ENCODE results near the gene RAP1B.
A peak's percentile ranks its signal among the peaks of the same experiment; 100 is the strongest.

Gene RAP1B

DNA sequence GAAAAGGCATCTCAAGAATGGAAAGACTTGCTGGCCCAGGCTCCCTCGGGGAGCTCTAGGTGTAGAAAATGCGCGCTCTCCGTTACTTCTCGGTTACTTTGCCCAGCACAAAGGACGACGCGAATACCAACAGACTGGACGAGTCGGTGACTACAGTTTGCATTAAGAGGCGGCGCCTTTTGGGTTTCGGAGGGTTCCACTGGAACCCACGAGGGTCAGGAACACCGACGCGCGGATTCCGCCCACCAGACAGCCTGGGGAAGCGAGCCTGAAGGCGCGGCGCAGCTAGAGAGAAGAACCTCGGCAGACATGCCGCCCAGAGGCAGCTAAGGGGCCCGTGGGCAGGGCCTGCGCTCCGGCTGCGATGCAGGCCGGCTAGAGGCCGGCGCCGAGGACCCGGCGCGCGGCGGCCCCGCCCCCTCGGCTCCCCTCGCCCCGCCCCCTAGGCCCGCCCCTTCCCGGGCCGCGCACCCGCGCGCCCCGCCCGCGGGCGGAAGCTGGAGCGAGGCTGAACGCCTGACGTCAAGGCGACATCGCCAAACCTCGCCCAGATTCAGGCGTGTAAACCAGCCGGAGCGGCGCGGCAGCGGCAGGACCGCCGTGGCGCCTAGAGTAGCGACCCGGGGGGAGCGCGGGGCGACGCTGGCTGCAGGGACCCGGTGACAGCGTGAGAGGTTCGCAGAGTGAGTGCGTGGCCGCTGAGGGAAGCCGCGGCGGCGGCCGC is at the start of gene RAP1B:
RAP1B (plus strand) TSS at position 530 of the 724 bp plus-strand sequence. CDS start 37,826 bp downstream, outside the sequence.
- Histone ChIP-seq H3K27ac (ENCODE audit: low read depth, low read length) (peak within 1 kb of the TSS; percentile 92), H3K4me3 (ENCODE audit: low read depth, low read length) (peak within 1 kb of the TSS; percentile 84), H3K4me1 (ENCODE audit: control insufficient read depth, insufficient read depth, low read length, unreplicated experiment) (peaks cover 33% of the 10 kb centered on the region), H3K36me3 (ENCODE audit: insufficient read depth, low read length) (0 out of 2 replicates have a peak, but pooled peaks cover 3% of the 10 kb centered on the region), H3K27me3 (ENCODE audit: insufficient read depth, low read length) (no peaks in the 10 kb centered on the region), H3K79me2 (ENCODE audit: control insufficient read depth, insufficient read depth, low read length, unreplicated experiment) (peaks cover 44% of the 10 kb centered on the region), H2AFZ (ENCODE audit: low read length, unreplicated experiment) (peak within 1 kb of the TSS; percentile 89)

DNA sequence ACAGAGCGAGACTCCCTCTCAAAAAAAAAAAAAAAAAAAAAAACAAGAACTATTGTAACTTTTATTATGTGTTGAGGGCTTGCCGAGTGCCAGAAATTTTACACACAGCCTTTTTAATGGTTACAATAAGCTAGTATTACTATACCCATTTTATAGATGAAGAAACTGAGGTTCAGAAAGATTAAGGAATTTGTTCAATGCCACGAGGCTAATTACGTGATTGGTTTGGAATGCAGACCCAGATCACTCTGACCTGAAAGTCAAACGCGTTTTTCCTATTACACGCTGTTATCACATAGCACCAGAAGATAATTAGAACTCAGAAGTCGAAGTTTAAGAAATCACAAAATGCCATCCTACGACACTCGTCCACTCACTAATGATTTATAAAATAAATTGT is 48.9 kb upstream of the RAP1B start:
- no peaks in the 10 kb centered on the region for H3K79me2 ChIP-seq (ENCODE audit: control insufficient read depth, insufficient read depth, low read length, unreplicated experiment)
- H3K36me3 ChIP-seq (ENCODE audit: insufficient read depth, low read length): no peaks in the 10 kb centered on the region
- peaks cover 37% of the 10 kb centered on the region for H3K4me1 ChIP-seq (ENCODE audit: control insufficient read depth, insufficient read depth, low read length, unreplicated experiment)
- no peak overlapping the region for H3K4me3 ChIP-seq (ENCODE audit: low read depth, low read length)
- no peaks in the 10 kb centered on the region for H3K27me3 ChIP-seq (ENCODE audit: insufficient read depth, low read length)
- H2AFZ ChIP-seq (ENCODE audit: low read length, unreplicated experiment): no peak overlapping the region
- H3K27ac ChIP-seq (ENCODE audit: low read depth, low read length): no peak overlapping the region

DNA sequence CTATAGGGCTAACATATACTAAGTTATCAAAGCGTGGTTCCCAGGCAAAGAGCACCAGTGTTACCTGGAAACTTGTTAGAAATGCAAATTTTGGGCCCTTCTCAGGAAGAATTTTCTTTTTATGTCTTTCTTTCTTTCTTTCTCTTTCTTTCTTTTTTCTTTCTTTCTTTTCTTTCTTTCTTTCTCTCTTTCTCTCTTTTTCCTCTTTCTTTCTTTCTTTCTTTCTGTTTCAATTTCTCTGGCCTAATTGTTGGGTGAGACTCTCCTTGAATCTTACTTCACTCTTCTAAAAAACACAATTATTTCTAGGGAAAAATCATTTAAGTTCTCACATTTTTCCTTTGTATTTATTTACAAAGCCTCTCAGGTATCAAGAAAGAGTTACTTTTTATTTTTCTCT is 46.5 kb upstream of the RAP1B start:
- no peaks in the 10 kb centered on the region for H3K79me2 ChIP-seq (ENCODE audit: control insufficient read depth, insufficient read depth, low read length, unreplicated experiment)
- no peak overlapping the region for H3K27ac ChIP-seq (ENCODE audit: low read depth, low read length)
- no peak overlapping the region for H2AFZ ChIP-seq (ENCODE audit: low read length, unreplicated experiment)
- H3K27me3 ChIP-seq (ENCODE audit: insufficient read depth, low read length): no peaks in the 10 kb centered on the region
- peaks cover 21% of the 10 kb centered on the region for H3K4me1 ChIP-seq (ENCODE audit: control insufficient read depth, insufficient read depth, low read length, unreplicated experiment)
- H3K4me3 ChIP-seq (ENCODE audit: low read depth, low read length): no peak overlapping the region
- no peaks in the 10 kb centered on the region for H3K36me3 ChIP-seq (ENCODE audit: insufficient read depth, low read length)

DNA sequence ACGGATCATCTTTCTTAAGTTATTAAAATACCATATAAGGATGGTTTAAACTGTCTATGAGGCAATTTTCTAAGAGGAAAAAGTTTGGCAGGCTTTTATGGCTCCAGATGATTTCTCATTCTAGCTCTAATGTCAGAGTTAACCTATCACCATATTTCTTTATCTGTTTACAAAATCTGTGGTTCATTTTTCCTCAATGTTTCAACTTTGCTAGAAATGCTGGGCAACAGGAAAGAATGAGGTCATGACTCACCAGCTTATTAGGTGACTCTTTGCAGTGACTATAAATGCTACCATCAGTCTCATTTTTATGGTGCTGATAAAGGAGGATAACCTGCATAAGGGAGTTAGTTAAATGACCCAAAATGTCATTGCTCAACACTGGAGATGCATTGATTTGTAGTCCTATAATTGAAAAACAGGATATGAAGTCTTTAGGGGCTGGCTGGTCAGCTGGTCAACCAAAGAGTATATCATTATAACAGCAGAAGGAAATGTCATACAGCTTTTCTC is 45.3 kb upstream of the RAP1B start:
- H2AFZ ChIP-seq (ENCODE audit: low read length, unreplicated experiment): peak overlapping the region; percentile 59
- H3K79me2 ChIP-seq (ENCODE audit: control insufficient read depth, insufficient read depth, low read length, unreplicated experiment): no peaks in the 10 kb centered on the region
- no peak overlapping the region; the same call in 1 of the 2 replicates for H3K4me3 ChIP-seq (ENCODE audit: low read depth, low read length)
- H3K27me3 ChIP-seq (ENCODE audit: insufficient read depth, low read length): no peaks in the 10 kb centered on the region
- no peaks in the 10 kb centered on the region for H3K36me3 ChIP-seq (ENCODE audit: insufficient read depth, low read length)
- peak overlapping the region; percentile 70 for H3K27ac ChIP-seq (ENCODE audit: low read depth, low read length)
- peaks cover 14% of the 10 kb centered on the region for H3K4me1 ChIP-seq (ENCODE audit: control insufficient read depth, insufficient read depth, low read length, unreplicated experiment)

DNA sequence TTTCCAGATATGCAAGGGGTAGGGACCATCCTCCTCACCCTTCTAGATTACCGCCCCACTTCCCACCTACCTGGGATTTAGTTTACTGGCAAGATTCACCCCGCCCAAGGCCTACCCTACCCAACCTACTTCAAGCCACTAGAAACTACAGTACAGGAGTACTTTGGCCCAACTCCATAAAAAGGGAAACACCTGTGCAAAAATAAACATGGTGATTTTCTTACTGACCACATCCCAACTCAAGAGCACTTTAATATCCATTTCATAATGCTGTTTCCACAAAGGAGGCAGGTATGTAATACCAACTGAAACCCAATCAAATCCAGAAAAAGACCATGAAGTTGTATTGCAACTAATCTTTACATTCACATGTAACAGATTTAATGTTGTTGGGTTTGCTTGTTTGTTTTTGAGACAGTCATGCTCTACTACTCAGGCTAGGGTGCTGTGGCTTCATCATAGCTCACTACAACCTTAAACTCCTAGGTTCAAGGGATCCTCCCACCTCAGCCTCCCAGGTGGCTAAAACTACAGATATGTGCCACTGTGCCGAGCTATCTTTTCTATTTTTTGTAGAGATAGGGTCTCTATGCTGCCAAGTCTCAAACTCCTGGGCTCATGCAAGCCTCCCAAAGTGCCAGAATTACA is 41.7 kb upstream of the RAP1B start:
- Histone ChIP-seq H3K36me3 (ENCODE audit: insufficient read depth, low read length) (no peaks in the 10 kb centered on the region), H3K27me3 (ENCODE audit: insufficient read depth, low read length) (no peaks in the 10 kb centered on the region), H3K4me3 (ENCODE audit: low read depth, low read length) (no peak overlapping the region), H2AFZ (ENCODE audit: low read length, unreplicated experiment) (no peak overlapping the region), H3K27ac (ENCODE audit: low read depth, low read length) (no peak overlapping the region), H3K79me2 (ENCODE audit: control insufficient read depth, insufficient read depth, low read length, unreplicated experiment) (no peaks in the 10 kb centered on the region), H3K4me1 (ENCODE audit: control insufficient read depth, insufficient read depth, low read length, unreplicated experiment) (peaks cover 13% of the 10 kb centered on the region)

DNA sequence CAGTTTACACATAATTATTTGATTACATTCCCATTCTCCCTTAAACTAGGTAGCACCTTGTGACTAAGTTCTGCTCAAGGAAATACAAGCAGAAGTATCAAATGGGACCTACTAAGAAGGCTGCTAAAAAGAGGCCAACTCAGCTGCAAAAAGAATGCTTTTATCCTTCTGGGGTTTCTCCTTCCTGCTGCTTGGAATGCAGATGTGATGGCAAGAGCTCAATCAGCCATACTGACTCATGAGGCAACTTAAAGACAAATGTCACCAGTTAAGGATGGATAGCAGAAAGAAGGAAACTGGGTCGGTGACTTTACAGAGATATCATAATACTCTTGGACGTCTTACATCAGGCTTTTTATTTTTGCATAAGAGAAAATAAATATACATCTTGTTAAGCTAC is 38.0 kb upstream of the RAP1B start:
- Histone ChIP-seq H2AFZ (ENCODE audit: low read length, unreplicated experiment) (no peak overlapping the region), H3K79me2 (ENCODE audit: control insufficient read depth, insufficient read depth, low read length, unreplicated experiment) (no peaks in the 10 kb centered on the region), H3K27ac (ENCODE audit: low read depth, low read length) (no peak overlapping the region), H3K36me3 (ENCODE audit: insufficient read depth, low read length) (no peaks in the 10 kb centered on the region), H3K4me3 (ENCODE audit: low read depth, low read length) (no peak overlapping the region), H3K27me3 (ENCODE audit: insufficient read depth, low read length) (no peaks in the 10 kb centered on the region), H3K4me1 (ENCODE audit: control insufficient read depth, insufficient read depth, low read length, unreplicated experiment) (no peaks in the 10 kb centered on the region)

DNA sequence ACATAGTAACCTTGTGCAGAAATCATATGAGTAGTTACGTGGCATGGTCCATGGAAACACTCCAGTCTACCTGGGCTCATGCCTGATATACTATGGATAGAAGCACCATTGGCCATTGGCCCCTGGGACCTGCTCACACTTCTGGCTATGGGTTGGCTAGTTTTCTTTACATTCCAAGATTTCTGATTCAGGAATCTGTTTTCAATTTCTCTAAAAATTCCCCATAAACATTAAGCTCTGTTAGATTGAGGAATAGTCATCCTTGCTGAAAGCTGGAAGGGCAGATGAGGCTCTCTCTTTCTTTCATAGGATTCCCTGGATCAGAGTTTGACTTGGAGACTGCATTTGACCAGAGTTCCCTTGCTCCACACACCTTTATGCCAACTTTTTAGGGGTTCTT is 37.3 kb upstream of the RAP1B start:
- H3K79me2 ChIP-seq (ENCODE audit: control insufficient read depth, insufficient read depth, low read length, unreplicated experiment): no peaks in the 10 kb centered on the region
- H3K27ac ChIP-seq (ENCODE audit: low read depth, low read length): no peak overlapping the region
- no peaks in the 10 kb centered on the region for H3K27me3 ChIP-seq (ENCODE audit: insufficient read depth, low read length)
- no peak overlapping the region for H2AFZ ChIP-seq (ENCODE audit: low read length, unreplicated experiment)
- H3K4me1 ChIP-seq (ENCODE audit: control insufficient read depth, insufficient read depth, low read length, unreplicated experiment): no peaks in the 10 kb centered on the region
- no peaks in the 10 kb centered on the region for H3K36me3 ChIP-seq (ENCODE audit: insufficient read depth, low read length)
- no peak overlapping the region for H3K4me3 ChIP-seq (ENCODE audit: low read depth, low read length)

DNA sequence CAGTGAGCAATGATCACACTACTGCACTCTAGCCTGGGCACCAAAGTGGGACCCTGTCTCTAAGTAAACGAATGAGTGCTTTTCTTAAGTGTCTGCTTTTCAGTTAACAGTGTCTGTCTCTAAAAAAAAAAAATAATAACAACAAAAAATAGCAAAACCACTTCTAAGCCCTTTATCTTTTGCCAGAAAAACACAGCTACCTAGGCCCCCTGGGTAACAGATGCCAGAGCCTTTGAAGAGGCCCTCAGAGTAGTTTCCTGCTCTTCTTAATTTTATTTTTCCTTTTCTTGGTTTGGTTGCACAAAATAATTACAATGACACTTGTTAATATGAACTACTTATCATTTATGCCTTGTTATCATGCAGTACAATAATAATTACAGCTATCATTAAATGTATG is 32.8 kb upstream of the RAP1B start:
- H3K4me3 ChIP-seq (ENCODE audit: low read depth, low read length): no peak overlapping the region
- no peaks in the 10 kb centered on the region for H3K36me3 ChIP-seq (ENCODE audit: insufficient read depth, low read length)
- H3K27me3 ChIP-seq (ENCODE audit: insufficient read depth, low read length): no peaks in the 10 kb centered on the region
- H3K27ac ChIP-seq (ENCODE audit: low read depth, low read length): no peak overlapping the region
- no peaks in the 10 kb centered on the region for H3K4me1 ChIP-seq (ENCODE audit: control insufficient read depth, insufficient read depth, low read length, unreplicated experiment)
- H3K79me2 ChIP-seq (ENCODE audit: control insufficient read depth, insufficient read depth, low read length, unreplicated experiment): no peaks in the 10 kb centered on the region
- H2AFZ ChIP-seq (ENCODE audit: low read length, unreplicated experiment): no peak overlapping the region

DNA sequence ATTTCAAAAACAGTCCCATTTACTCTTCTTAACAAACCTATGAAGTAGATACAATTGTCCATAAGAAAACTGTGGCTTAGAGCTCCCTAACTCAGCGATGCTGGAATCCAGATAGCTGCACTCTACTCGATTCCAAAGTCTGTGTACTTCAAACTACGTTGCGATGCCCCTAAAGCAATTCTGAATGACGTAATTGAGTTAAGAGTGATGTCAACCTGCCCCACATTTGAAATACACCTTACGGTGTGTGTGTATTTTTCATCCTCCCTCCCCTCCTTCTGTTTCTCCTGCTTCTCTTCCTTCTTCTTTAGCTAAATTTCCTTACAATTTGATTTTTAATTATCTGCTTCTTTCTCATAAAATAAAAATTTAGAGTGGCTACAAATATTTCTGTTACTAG is 31.9 kb upstream of the RAP1B start:
- H3K4me1 ChIP-seq (ENCODE audit: control insufficient read depth, insufficient read depth, low read length, unreplicated experiment): no peaks in the 10 kb centered on the region
- no peak overlapping the region for H3K4me3 ChIP-seq (ENCODE audit: low read depth, low read length)
- H2AFZ ChIP-seq (ENCODE audit: low read length, unreplicated experiment): no peak overlapping the region
- H3K79me2 ChIP-seq (ENCODE audit: control insufficient read depth, insufficient read depth, low read length, unreplicated experiment): no peaks in the 10 kb centered on the region
- H3K36me3 ChIP-seq (ENCODE audit: insufficient read depth, low read length): no peaks in the 10 kb centered on the region
- H3K27ac ChIP-seq (ENCODE audit: low read depth, low read length): no peak overlapping the region
- no peaks in the 10 kb centered on the region for H3K27me3 ChIP-seq (ENCODE audit: insufficient read depth, low read length)

DNA sequence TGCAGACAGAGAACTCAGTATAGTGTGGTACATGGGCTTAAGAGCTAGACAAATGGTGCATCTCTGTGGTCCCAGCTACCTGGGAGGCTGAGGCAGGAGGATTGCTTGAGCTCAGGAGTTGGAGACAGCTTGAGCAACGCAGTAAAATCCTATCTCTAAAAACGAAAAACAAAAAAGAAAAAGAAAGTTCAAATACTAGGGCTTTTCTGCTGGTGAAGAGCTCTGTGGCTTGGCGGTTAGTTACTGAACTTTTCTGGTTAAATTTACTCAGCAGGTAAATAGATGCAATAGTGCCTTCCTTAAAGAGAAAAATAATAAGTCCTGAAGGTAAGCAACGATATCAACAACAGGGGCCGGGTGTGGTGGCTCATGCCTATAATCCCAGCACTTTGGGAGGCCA is 31.4 kb upstream of the RAP1B start:
- Histone ChIP-seq H3K4me3 (ENCODE audit: low read depth, low read length) (no peak overlapping the region), H3K4me1 (ENCODE audit: control insufficient read depth, insufficient read depth, low read length, unreplicated experiment) (no peaks in the 10 kb centered on the region), H3K79me2 (ENCODE audit: control insufficient read depth, insufficient read depth, low read length, unreplicated experiment) (no peaks in the 10 kb centered on the region), H3K36me3 (ENCODE audit: insufficient read depth, low read length) (no peaks in the 10 kb centered on the region), H3K27me3 (ENCODE audit: insufficient read depth, low read length) (no peaks in the 10 kb centered on the region), H3K27ac (ENCODE audit: low read depth, low read length) (no peak overlapping the region), H2AFZ (ENCODE audit: low read length, unreplicated experiment) (no peak overlapping the region)

DNA sequence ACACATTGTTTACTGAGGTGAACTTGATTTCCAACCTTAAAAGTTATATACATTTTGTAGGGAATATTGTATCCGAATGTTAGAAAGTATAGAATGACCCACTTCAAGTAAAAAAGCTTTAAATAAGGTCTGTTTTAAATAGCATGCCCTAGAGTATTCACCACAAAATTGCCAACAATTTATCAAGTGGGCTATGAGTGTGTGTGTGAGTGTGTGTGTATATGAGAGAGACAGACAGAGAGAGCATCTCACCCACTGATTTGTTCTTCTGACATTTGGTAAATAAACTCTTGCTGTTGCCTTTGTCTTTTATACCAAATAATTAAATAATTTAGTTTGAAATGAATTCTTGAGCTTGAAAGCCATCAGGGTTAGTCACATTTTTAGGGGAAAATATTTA is 29.8 kb upstream of the RAP1B start:
- H3K36me3 ChIP-seq (ENCODE audit: insufficient read depth, low read length): no peaks in the 10 kb centered on the region
- no peak overlapping the region for H3K27ac ChIP-seq (ENCODE audit: low read depth, low read length)
- no peaks in the 10 kb centered on the region for H3K79me2 ChIP-seq (ENCODE audit: control insufficient read depth, insufficient read depth, low read length, unreplicated experiment)
- H3K27me3 ChIP-seq (ENCODE audit: insufficient read depth, low read length): no peaks in the 10 kb centered on the region
- H3K4me1 ChIP-seq (ENCODE audit: control insufficient read depth, insufficient read depth, low read length, unreplicated experiment): no peaks in the 10 kb centered on the region
- no peak overlapping the region for H2AFZ ChIP-seq (ENCODE audit: low read length, unreplicated experiment)
- H3K4me3 ChIP-seq (ENCODE audit: low read depth, low read length): no peak overlapping the region

All from ACC112 (cell line).